Umbilical cord (tissue), 2 donors: ENCODE data around the gene TMEM233. TPM values are rescaled to one million over a fixed set of nuclear protein-coding genes. Genes with fewer than 3 reads are reported as not detected.
A peak's percentile ranks its signal among the peaks of the same experiment; 100 is the strongest.
"Not testable (repeated sequence)": the region's sequence is repeated elsewhere in the genome, so short reads cannot be mapped to it uniquely, and the experiment has no call there.

Experiments
- DNase-seq: peaks from one replicate; pipeline ENCODE4 v3.0.0-alpha.2; 2015; ENCODE audit warnings: low spot score
- total RNA-seq: library from RNA; depleted of rRNA; stranded (reverse); fragments of >200 nt; gene quantifications from one replicate; pipeline ENCODE4 v1.2.3, GENCODE V29; 2014; ENCODE audit warnings: low replicate concordance; ENCODE audit not compliant: insufficient read depth

TMEM233 gene
- total RNA-seq, 1 donor from 2014 or later: 1.7 TPM

DNA sequence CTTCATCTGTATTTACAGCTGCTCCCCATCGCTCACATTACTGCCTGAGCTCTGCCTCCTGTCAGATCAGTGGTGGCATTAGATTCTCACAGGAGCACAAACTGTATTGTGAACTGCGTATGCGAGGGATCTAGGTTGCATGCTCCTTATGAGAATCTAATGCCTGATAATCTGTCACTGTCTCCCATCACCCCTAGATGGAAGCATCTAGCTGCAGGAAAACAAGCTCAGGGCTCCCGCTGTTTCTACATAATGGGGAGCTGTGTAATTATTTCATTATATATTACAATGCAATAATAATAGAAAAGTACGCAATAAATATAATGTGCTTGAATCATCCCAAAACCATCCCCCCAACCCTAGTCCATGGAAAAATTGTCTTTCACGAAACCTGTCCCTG is 64.6 kb downstream of the TMEM233 start:
- DNase-seq: not testable (repeated sequence)

DNA sequence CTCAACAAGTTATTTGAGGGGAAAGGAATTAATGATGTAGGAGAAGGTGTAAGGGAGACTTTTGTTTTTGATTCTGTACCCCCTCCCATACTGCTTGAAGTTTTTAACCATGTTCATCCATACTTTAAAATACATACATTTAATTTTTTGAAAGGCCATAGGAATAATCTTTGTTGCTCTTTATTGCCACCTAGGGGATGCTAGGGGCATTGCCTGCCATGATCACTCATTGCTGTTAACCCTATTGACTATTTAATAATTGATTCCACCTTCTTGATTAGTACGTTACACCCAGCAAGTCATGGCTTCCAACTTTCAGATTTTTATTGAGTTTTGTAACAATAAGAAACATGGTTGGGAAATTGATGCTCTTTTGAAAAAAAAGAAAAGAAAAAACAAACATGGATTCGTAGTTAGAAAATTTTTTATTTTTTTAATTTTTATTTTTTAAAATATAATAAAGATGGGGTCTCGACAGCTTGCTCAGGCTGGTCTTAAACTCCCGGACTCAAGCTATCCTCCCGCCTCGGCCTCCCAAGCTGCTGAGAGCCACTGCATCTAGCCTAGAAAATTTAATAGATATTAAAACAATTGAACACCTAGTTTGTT is 65.8 kb downstream of the TMEM233 start:
- DNase-seq: peak; percentile 40

GRCh38 chr12:119660076-119660475 is 66.5 kb downstream of the TMEM233 start:
- DNase-seq: no peak

DNA sequence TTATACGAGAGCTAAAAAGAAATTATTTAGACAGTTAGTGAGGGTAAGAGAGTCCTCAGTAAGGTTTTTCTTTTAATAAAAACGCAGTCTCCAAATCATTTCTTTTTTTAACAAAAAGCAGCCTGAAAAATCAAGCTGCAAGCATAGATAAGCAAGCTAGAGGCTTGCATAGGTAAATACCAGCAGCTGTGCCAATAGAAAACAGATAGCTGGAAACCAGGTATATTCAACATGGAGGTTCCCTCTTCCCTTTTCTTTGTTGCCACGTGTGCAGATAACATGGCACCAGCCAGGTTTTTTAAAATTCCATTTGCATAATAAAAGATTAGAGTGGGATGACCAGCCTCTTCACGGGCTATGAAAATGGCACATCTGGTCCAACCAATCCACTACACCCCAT is 68.3 kb downstream of the TMEM233 start:
- no peak for DNase-seq

DNA sequence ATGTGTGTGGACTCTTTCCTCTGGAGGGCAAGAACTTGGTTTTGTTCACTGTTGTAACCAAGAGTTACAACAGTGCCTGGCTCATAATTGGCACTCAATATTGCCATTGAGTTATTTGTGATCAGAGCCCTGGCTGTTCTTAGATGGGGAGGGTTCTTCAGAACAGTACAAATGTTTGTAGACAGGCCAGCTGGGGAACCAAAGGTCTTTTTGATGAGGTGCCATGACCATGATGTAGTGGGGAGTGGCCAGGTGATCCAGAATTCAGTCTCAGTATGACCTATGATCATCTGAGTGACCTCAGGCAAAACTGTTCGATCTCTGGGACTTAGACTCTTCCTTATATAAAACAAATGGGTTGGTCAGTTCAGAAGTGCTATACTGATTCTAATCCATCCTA is 71.1 kb downstream of the TMEM233 start:
- DNase-seq: no peak

GRCh38 chr12:119665164-119665929 is 71.8 kb downstream of the TMEM233 start:
- peak; percentile 14 for DNase-seq

- DNase-seq: no peak
These were observed 72.7 kb downstream of the TMEM233 start for GRCh38 chr12:119666226-119666795.

- no peak for DNase-seq
These were observed 73.5 kb downstream of the TMEM233 start for GRCh38 chr12:119666900-119667576.

GRCh38 chr12:119667577-119668323 is 74.2 kb downstream of the TMEM233 start, which contains the start of gene PRKAB1:
Gene PRKAB1, plus strand, starts transcription at chr12:119668133. Its CDS starts 112 bp downstream, at chr12:119668245.
- DNase-seq: peak; percentile 98

DNA sequence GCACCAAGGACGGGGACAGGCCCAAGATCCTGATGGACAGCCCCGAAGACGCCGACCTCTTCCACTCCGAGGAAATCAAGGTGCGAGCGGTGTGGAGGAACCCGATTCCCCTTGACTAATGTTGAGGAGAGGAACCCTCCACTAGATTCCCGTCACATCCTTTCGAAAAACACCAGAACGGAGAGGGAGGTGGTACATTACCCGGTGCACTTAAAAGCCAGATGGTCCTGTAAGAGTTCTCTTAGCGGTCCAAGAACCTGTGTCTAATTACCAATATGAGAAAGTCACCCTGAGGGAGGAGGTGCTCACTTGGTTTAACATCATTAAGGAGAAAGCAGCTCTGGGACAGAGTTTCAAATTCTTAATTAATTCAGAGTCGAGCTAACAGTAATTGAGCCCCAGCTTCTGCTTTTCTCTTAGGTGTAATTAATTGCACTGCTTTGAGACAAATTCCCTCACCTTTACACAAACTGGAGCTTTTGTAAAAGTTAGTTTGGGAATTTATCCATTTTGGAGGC is 74.8 kb downstream of the TMEM233 start:
- no peak for DNase-seq

- no peak for DNase-seq
These were observed 76.3 kb downstream of the TMEM233 start for GRCh38 chr12:119669744-119670472.

DNA sequence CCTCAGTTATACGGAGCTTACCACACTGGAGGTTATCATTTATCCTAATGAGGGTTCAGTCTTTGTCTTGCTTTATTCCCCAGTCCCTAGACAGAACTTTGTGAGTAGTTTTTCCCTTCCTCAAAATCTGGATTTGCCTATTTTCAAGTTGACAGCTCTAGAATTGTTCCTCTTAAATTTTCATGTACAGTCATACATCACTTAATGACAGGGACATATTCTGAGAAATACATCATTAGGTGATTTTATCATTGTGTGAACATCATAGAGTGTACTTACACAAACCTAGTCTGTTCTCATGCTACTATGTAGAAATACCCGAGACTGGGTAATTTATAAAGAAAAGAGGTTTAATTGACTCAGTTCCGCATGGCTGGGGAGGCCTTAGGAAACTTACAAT is 77.5 kb downstream of the TMEM233 start:
- DNase-seq: no peak

- DNase-seq: no peak
These were observed 78.6 kb downstream of the TMEM233 start for GRCh38 chr12:119672194-119672593.

DNA sequence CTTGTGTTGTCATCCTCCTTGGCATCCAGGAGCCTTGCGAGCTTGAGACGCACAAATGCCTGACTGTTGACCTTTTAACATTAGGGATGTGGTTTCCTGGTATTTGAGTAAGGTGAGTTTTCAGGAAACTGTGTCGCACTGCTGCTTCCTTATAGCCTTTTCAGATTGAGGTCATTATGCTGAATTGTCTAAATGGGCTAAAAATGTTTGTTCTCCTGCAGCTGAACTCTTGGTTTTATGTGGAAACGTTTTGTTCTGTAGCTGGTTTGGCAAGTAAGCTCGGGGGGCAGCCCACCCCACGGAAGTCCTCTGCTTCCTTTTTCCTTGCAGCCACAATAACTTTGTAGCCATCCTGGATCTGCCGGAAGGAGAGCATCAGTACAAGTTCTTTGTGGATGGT is 80.1 kb downstream of the TMEM233 start:
- no peak for DNase-seq

DNA sequence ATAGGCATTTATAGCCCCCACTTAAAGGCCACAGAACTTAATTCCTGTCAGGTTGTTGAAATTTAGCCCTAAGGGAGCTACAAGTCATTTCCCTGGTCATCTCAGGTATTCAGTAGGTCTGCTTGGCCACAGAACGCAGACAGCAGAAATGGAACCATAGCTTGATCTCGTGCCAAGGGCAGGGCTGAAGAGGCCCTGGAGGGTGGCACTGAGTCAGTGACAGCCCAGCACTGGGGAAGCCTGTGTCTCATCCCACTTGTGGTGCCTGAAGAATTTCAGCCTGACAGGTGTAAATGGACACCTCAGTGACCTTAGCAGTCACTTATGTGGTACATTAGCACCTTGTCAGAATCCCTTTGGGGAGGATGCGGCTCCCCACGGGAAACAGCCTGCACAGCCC is 81.0 kb downstream of the TMEM233 start:
- no peak for DNase-seq

- peak; percentile 79 for DNase-seq
These were observed 82.4 kb downstream of the TMEM233 start for GRCh38 chr12:119676022-119676421.

GRCh38 chr12:119676573-119676972 is 83.0 kb downstream of the TMEM233 start:
- no peak for DNase-seq

GRCh38 chr12:119678459-119678858 is 84.9 kb downstream of the TMEM233 start:
- DNase-seq: no peak

DNA sequence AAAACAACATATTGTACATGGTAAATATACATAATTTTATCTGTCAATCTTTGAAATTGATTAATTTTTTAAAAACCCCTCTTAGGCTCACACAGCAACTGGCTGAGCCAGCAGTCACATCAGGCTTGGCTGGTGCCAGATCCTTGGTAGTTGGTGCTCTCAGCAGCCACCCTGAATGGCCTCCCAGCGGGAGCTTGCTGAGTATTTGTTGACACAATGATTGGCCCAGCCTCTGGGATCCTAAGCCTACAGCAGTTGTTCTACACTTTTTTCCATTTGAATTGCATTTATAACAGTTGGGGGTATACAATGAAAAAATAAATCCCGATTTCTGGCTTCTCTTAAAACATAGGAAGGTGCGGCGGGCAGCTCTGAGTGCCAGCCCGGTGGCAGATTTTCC is 85.5 kb downstream of the TMEM233 start:
- DNase-seq: no peak

DNA sequence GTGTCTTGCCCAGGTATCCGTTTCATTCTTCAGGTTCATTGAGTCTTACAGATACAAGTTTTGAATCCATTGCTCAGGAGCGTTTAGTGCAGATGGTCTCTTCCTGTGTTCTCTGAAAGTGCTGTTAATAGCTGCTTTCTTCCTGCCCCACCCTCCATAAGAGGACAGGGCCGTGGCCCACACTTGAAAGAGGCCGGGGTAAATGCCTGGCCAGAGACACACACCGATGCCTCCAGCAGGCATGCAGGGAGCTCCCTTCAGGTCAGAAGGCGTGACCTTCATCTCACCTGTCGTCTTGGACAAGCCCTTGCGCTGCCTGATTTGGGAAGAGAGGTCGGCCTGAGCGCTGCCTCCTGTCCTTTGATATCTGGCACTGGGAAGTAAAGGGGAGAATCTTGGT is 85.9 kb downstream of the TMEM233 start:
- no peak for DNase-seq

GRCh38 chr12:119681111-119681510 is 87.5 kb downstream of the TMEM233 start:
- DNase-seq: no peak
